OCI-LY1 (cell line): Measurements from ENCODE around the gene DCUN1D2.

Source experiments
- CTCF ChIP-seq: fragments of 200-600 bp; sonication (generic), shearing (Covaris generic); IDR thresholded peaks from 2 replicates; pipeline ENCODE4 v1.5.1; 2017; ENCODE audit warnings: mild to moderate bottlenecking, antibody characterized with exemption, low read length, moderate library complexity, mixed read lengths
- EZH2 ChIP-seq: fragments of 200-600 bp; sonication (generic), shearing (Covaris generic); IDR thresholded peaks from 2 replicates; pipeline ENCODE4 v1.8.0; 2017; ENCODE audit warnings: borderline replicate concordance, mixed run types, mild to moderate bottlenecking, antibody characterized with exemption, low read length, moderate library complexity, mixed read lengths

GRCh38 chr13:113498905-113499304, 8.4 kb upstream of the DCUN1D2 start:
- TF ChIP-seq CTCF (no peak), EZH2 (no peak)
